ENCODE data around the gene QRSL1. TPM values are rescaled to one million over a fixed set of nuclear protein-coding genes. Genes with fewer than 3 reads are reported as not detected.

The QRSL1 gene
- total and polyA plus RNA-seq, 10 of the 15 experiments (the other 5 are each of a cell fraction or from before 2014, with no cell fraction given) = 11.9 to 23.5 (median 15.5) TPM

GRCh38 chr6:106629103-106629858, at the start of gene QRSL1, which contains the start of gene RTN4IP1 (continued):
- TF ChIP-seq SREBF2 (IDR thresholded peaks at IDR 0.05; ENCODE audit: low read length) (no peak), SIN3A (IDR thresholded peaks at IDR 0.05; ENCODE audit: low read depth, low read length) (peak; percentile 87), ZNF384 (IDR thresholded peaks at IDR 0.05; ENCODE audit: borderline replicate concordance, low read depth, low read length) (peak; percentile 46; the same call in 1 of the 2 replicates), IKZF2 (IDR thresholded peaks at IDR 0.05) (0 out of 4 replicates have a peak, but pooled peaks of 1 of the 2 experiments have one; percentile 18)
- TF ChIP-seq, protein P1, sequence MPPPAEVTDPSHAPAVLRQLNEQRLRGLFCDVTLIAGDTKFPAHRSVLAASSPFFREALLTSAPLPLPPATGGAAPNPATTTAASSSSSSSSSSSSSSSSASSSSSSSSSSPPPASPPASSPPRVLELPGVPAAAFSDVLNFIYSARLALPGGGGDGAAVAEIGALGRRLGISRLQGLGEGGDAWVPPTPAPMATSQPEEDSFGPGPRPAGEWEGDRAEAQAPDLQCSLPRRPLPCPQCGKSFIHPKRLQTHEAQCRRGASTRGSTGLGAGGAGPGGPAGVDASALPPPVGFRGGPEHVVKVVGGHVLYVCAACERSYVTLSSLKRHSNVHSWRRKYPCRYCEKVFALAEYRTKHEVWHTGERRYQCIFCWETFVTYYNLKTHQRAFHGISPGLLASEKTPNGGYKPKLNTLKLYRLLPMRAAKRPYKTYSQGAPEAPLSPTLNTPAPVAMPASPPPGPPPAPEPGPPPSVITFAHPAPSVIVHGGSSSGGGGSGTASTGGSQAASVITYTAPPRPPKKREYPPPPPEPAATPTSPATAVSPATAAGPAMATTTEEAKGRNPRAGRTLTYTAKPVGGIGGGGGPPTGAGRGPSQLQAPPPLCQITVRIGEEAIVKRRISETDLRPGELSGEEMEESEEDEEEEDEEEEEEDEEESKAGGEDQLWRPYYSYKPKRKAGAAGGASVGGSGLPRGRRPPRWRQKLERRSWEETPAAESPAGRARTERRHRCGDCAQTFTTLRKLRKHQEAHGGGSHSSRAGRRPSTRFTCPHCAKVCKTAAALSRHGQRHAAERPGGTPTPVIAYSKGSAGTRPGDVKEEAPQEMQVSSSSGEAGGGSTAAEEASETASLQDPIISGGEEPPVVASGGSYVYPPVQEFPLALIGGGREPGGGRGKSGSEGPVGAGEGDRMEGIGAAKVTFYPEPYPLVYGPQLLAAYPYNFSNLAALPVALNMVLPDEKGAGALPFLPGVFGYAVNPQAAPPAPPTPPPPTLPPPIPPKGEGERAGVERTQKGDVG (CRISPR knock-in tag; IDR thresholded peaks at IDR 0.05) = no peak

DNA sequence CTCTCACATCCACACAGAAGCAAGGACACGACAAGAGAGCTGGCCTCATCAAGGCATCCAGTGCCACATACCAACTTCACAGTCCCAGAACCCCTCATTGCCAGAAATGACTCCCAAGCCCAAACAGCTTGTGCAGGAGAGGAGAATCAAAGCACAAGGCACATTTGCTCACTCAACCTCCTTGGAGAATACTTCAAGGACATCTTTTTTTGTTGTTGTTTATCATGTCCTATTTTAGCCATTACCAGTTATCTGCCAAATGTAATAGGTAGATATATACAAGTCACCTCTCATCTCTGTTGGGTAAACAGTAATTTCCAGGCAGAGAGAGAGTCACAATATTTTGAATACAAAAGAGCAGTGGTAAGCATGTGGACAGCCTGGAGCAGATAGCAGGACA, 47.9 kb upstream of the QRSL1 start:
- 100% methylated on average over 1 of the region's 1 CpG for WGBS (ENCODE audit: insufficient coverage, insufficient replicate concordance, low lambda C conversion rate, missing lambda C conversion rate)
- ATAC-seq (no peak), DNase-seq (ENCODE audit: low read depth, low spot score) (no peak), FAIRE-seq (no peak)
- no TSS peak for BruUV-seq (replicated peaks)
- no peaks in the 10 kb centered on the region for H3K9me3 ChIP-seq (replicated peaks; ENCODE audit: control insufficient read depth, insufficient read depth, low read length)
- H3K79me2 ChIP-seq (ENCODE audit: control insufficient read depth, insufficient read depth, low read length) = no peaks in the 10 kb centered on the region
- no peak for TF ChIP-seq NR2C2 (IDR thresholded peaks at IDR 0.05; ENCODE audit: borderline replicate concordance, control insufficient read depth, insufficient read length, low read depth)
- TF ChIP-seq SMARCA5 (IDR thresholded peaks at IDR 0.05) = no peak
- TF ChIP-seq GATAD2B (conservative IDR thresholded peaks at IDR 0.05; ENCODE audit: low read depth) = no peak
- TF ChIP-seq SUZ12 (IDR thresholded peaks at IDR 0.05; ENCODE audit: unreplicated experiment) = no peak
- TF ChIP-seq JUND (IDR thresholded peaks at IDR 0.05; ENCODE audit: low read depth, low read length) = no peak
- TF ChIP-seq, protein P2, sequence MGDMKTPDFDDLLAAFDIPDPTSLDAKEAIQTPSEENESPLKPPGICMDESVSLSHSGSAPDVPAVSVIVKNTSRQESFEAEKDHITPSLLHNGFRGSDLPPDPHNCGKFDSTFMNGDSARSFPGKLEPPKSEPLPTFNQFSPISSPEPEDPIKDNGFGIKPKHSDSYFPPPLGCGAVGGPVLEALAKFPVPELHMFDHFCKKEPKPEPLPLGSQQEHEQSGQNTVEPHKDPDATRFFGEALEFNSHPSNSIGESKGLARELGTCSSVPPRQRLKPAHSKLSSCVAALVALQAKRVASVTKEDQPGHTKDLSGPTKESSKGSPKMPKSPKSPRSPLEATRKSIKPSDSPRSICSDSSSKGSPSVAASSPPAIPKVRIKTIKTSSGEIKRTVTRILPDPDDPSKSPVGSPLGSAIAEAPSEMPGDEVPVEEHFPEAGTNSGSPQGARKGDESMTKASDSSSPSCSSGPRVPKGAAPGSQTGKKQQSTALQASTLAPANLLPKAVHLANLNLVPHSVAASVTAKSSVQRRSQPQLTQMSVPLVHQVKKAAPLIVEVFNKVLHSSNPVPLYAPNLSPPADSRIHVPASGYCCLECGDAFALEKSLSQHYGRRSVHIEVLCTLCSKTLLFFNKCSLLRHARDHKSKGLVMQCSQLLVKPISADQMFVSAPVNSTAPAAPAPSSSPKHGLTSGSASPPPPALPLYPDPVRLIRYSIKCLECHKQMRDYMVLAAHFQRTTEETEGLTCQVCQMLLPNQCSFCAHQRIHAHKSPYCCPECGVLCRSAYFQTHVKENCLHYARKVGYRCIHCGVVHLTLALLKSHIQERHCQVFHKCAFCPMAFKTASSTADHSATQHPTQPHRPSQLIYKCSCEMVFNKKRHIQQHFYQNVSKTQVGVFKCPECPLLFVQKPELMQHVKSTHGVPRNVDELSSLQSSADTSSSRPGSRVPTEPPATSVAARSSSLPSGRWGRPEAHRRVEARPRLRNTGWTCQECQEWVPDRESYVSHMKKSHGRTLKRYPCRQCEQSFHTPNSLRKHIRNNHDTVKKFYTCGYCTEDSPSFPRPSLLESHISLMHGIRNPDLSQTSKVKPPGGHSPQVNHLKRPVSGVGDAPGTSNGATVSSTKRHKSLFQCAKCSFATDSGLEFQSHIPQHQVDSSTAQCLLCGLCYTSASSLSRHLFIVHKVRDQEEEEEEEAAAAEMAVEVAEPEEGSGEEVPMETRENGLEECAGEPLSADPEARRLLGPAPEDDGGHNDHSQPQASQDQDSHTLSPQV (IDR thresholded peaks at IDR 0.05) = no peak
- no peak for TF ChIP-seq FOXK2 (IDR thresholded peaks at IDR 0.05)
- TF ChIP-seq CBX3 (IDR thresholded peaks at IDR 0.05; ENCODE audit: borderline replicate concordance, low read depth) = no peak
- no peak for TF ChIP-seq ZSCAN29 (IDR thresholded peaks at IDR 0.05)
- H3K4me1 ChIP-seq (ENCODE audit: control insufficient read depth, insufficient read depth, low read length) = no peaks in the 10 kb centered on the region
- POLR2A ChIA-PET = no interaction called here
- intact Hi-C loops (cut with micrococcal nuclease; ENCODE audit: unreplicated experiment) = no loop called here
- H3K4me2 ChIP-seq (ENCODE audit: control insufficient read depth, insufficient read depth) = no peak overlapping the region
- in situ Hi-C loops (cut with MboI) = no loop called here
- RAD21 ChIA-PET (ENCODE audit: unreplicated experiment) = no interaction called here
- SMC1A ChIA-PET (ENCODE audit: uncharacterized antibody, unreplicated experiment) = interaction anchor here (1.1 to 1.3 kb wide), 2 partner anchors 136 to 139 kb away, joined by 5 to 6 read pairs; no protein-coding TSS in a partner anchor
- no peak overlapping the region for H3K4me3 ChIP-seq
- H2AFZ ChIP-seq (ENCODE audit: control insufficient read depth, low read depth, low read length) = no peak overlapping the region
- H3K27me3 ChIP-seq (replicated peaks in 1 of 2; ENCODE audit: control insufficient read depth in 2 of 2, insufficient read depth in 2 of 2, low read length in 1 of 2) = no peaks in the 10 kb centered on the region
- H3K36me3 ChIP-seq (ENCODE audit: control insufficient read depth in 2 of 2, insufficient read depth in 2 of 2, low read length in 1 of 2) = no peaks in the 10 kb centered on the region; a peak in 1 of 4 replicates
- no peaks in the 10 kb centered on the region for H4K20me1 ChIP-seq (ENCODE audit: control insufficient read depth, insufficient read depth)
- no peak overlapping the region for H3K9ac ChIP-seq (ENCODE audit: control insufficient read depth, insufficient read depth, low read length)
- CTCF ChIA-PET = interaction anchor here (0.8 to 2.5 kb wide), 3 partner anchors 15 to 398 kb away, joined by 3 to 7 read pairs (median 7); no protein-coding TSS in a partner anchor
- H3K27ac ChIP-seq (ENCODE audit: control insufficient read depth, insufficient read depth) = no peak overlapping the region

Data from GM12878 (cell line).